Loucy (cell line): Measurements from ENCODE around the gene MYO10.

Experiments
- H2AFZ ChIP-seq: fragments of 200-600 bp; sonication (generic); 2 replicates; pipeline ENCODE4 v1.6.0; 2016; ENCODE audit warnings: antibody characterized with exemption, mild to moderate bottlenecking, low read length, moderate library complexity
- H3F3A ChIP-seq: fragments of 200-600 bp; 2 replicates; pipeline ENCODE4 v1.6.0; 2016; ENCODE audit warnings: antibody characterized with exemption, low read depth, mild to moderate bottlenecking
- H3K27me3 ChIP-seq: fragments of 200-600 bp; sonication (generic); 2 replicates; pipeline ENCODE4 v1.6.1; 2014; ENCODE audit warnings: low read length, mild to moderate bottlenecking; ENCODE audit not compliant: insufficient read depth, poor library complexity, severe bottlenecking
- H3K36me3 ChIP-seq: fragments of 200-600 bp; sonication (generic); 2 replicates; pipeline ENCODE4 v1.6.1; 2016; ENCODE audit warnings: low read length; ENCODE audit not compliant: insufficient read depth
- H3K4me1 ChIP-seq: fragments of 200-600 bp; sonication (generic); 2 replicates; pipeline ENCODE4 v1.5.1; 2014; ENCODE audit warnings: low read length, mild to moderate bottlenecking; ENCODE audit not compliant: insufficient read depth, poor library complexity, severe bottlenecking
- H3K4me2 ChIP-seq: fragments of 200-600 bp; sonication (generic); 2 replicates; pipeline ENCODE4 v1.6.0; 2014; ENCODE audit warnings: antibody characterized with exemption, low read length, low read depth, mild to moderate bottlenecking; ENCODE audit not compliant: poor library complexity, severe bottlenecking
- H3K4me3 ChIP-seq: fragments of 200-600 bp; sonication (generic); 2 replicates; pipeline ENCODE4 v1.5.1; 2014; ENCODE audit warnings: low read length, mild to moderate bottlenecking, mixed read lengths; ENCODE audit not compliant: poor library complexity, severe bottlenecking
- H3K79me2 ChIP-seq: fragments of 200-600 bp; sonication (generic); 2 replicates; pipeline ENCODE4 v1.6.1; 2014; ENCODE audit warnings: low read length; ENCODE audit not compliant: insufficient read depth
- H3K9ac ChIP-seq: fragments of 200-600 bp; sonication (generic); 2 replicates; pipeline ENCODE4 v1.6.0; 2014; ENCODE audit warnings: mild to moderate bottlenecking, low read depth, low read length, moderate library complexity; ENCODE audit not compliant: poor library complexity, severe bottlenecking
- H3K9me2 ChIP-seq: fragments of 200-600 bp; sonication (generic); replicated peaks from 2 replicates; pipeline ENCODE4 v1.6.1; 2016; ENCODE audit warnings: low read depth, low read length, mixed read lengths
- H3K9me3 ChIP-seq: fragments of 200-600 bp; sonication (generic); 2 replicates; pipeline ENCODE4 v1.6.1; 2014; ENCODE audit warnings: mild to moderate bottlenecking, antibody characterized with exemption, low read length, low read depth; ENCODE audit not compliant: insufficient read depth
- H4K20me1 ChIP-seq: fragments of 200-600 bp; sonication (generic); 2 replicates; pipeline ENCODE4 v1.6.0; 2014; ENCODE audit warnings: antibody characterized with exemption, low read length, mild to moderate bottlenecking; ENCODE audit not compliant: insufficient read depth, poor library complexity, severe bottlenecking
- CTCF ChIP-seq: fragments of 200-600 bp; sonication (generic); conservative IDR thresholded peaks from 2 replicates; pipeline ENCODE4 v1.5.1; 2014; ENCODE audit warnings: mild to moderate bottlenecking, antibody characterized with exemption, low read length
- EZH2phosphoT487 ChIP-seq: fragments of 200-600 bp; IDR thresholded peaks from 2 replicates; pipeline ENCODE4 v1.6.1; 2018; ENCODE audit warnings: antibody characterized with exemption, mild to moderate bottlenecking, moderate library complexity, borderline replicate concordance

Gene MYO10

GRCh38 chr5:16963821-16964220 lies 27.7 kb upstream of the MYO10 start:
- Histone ChIP-seq H3K9me2 (no peaks in the 10 kb centered on the region), H3K36me3 (no peaks in the 10 kb centered on the region), H3K9ac (no peak overlapping the region), H3K27me3 (no peaks in the 10 kb centered on the region), H3K4me1 (no peaks in the 10 kb centered on the region), H3K4me3 (no peak overlapping the region), H3K9me3 (no peaks in the 10 kb centered on the region), H3K4me2 (no peak overlapping the region), H2AFZ (no peak overlapping the region), H4K20me1 (no peaks in the 10 kb centered on the region), H3K79me2 (no peaks in the 10 kb centered on the region), H3F3A (no peaks in the 10 kb centered on the region)
- no peak for TF ChIP-seq EZH2phosphoT487

- Histone ChIP-seq H2AFZ (no peak overlapping the region), H3K9me2 (no peaks in the 10 kb centered on the region)
These were observed 25.0 kb upstream of the MYO10 start for GRCh38 chr5:16961131-16961530.

GRCh38 chr5:16957304-16958196 lies 21.5 kb upstream of the MYO10 start:
- Histone ChIP-seq H3K9ac (no peak overlapping the region), H3K36me3 (no peaks in the 10 kb centered on the region), H3K9me2 (no peaks in the 10 kb centered on the region), H4K20me1 (no peaks in the 10 kb centered on the region), H3K79me2 (no peaks in the 10 kb centered on the region), H3K4me2 (no peak overlapping the region), H3K9me3 (no peaks in the 10 kb centered on the region; the same call in 1 of the 2 replicates), H3K4me3 (no peak overlapping the region), H3F3A (no peaks in the 10 kb centered on the region), H3K27me3 (no peaks in the 10 kb centered on the region), H3K4me1 (no peaks in the 10 kb centered on the region), H2AFZ (no peak overlapping the region)
- TF ChIP-seq CTCF: no peak
- TF ChIP-seq EZH2phosphoT487: no peak

More at GRCh38 chr5:16961131-16961530, 25.0 kb upstream of the MYO10 start:
- Histone ChIP-seq H4K20me1 (no peaks in the 10 kb centered on the region), H3F3A (no peaks in the 10 kb centered on the region), H3K4me2 (no peak overlapping the region), H3K9ac (no peak overlapping the region), H3K27me3 (no peaks in the 10 kb centered on the region), H3K9me3 (no peaks in the 10 kb centered on the region; the same call in 1 of the 2 replicates), H3K36me3 (no peaks in the 10 kb centered on the region), H3K79me2 (no peaks in the 10 kb centered on the region), H3K4me1 (no peaks in the 10 kb centered on the region), H3K4me3 (no peak overlapping the region)
- TF ChIP-seq CTCF (no peak), EZH2phosphoT487 (no peak)
